ENCODE data around the gene NOP14. TPM values are rescaled to one million over a fixed set of nuclear protein-coding genes. Genes with fewer than 3 reads are reported as not detected.
"Not testable (repeated sequence)": the region's sequence is repeated elsewhere in the genome, so short reads cannot be mapped to it uniquely, and the experiment has no call there.

Gene NOP14
- total RNA-seq, 3 donors from 2014 or later: 21.2 to 33.1 (median 23.4) TPM

DNA sequence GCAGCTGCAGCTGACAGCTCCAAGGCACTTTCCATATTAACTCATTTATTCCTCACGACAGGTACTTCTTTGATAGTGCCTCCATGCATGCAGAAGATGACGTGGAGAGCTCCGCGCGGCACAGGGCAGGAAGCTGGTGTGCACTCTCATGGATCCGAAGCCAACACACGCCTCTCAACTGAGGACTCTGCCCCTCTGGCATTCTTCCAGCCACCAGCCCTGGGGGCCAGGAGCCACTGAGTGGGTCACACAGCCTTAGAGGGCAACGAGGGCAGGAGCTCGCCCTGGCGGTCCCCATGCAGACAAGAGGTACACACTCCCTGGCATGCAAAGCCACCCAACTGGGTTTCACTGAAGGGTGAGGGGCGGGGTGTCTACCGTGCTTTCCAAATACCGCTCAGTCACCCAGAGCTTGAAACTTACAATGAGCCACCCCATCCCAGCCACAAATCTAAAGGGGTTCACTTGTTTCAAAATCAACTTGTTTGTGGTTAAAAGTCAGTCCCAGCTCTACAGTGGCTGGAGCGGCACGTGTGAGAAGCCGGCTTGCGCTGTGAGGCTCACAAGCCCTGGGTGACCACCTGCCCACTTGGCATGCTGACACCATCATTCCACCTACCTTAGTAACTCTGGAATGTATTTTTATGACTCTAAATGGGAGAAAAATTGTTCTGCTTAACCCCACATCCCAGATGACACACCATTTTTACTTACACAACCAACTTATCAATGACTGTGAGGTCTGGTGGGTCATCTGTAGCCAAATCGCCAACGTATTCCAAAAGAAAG is 16.2 kb downstream of the NOP14 start:
- Histone ChIP-seq H3K4me3 (no peak overlapping the region), H3K27me3 (no peaks in the 10 kb centered on the region), H3K9me3 (no peaks in the 10 kb centered on the region), H3K4me1 (no peaks in the 10 kb centered on the region), H3K36me3 (peaks cover 7% of the 10 kb centered on the region), H3K27ac (peak overlapping the region; percentile 22 to 54)
- DNase-seq (ENCODE audit: low spot score in 2 of 2): peak in 1 of 2 donors; percentile 43
- TF ChIP-seq, protein P1, sequence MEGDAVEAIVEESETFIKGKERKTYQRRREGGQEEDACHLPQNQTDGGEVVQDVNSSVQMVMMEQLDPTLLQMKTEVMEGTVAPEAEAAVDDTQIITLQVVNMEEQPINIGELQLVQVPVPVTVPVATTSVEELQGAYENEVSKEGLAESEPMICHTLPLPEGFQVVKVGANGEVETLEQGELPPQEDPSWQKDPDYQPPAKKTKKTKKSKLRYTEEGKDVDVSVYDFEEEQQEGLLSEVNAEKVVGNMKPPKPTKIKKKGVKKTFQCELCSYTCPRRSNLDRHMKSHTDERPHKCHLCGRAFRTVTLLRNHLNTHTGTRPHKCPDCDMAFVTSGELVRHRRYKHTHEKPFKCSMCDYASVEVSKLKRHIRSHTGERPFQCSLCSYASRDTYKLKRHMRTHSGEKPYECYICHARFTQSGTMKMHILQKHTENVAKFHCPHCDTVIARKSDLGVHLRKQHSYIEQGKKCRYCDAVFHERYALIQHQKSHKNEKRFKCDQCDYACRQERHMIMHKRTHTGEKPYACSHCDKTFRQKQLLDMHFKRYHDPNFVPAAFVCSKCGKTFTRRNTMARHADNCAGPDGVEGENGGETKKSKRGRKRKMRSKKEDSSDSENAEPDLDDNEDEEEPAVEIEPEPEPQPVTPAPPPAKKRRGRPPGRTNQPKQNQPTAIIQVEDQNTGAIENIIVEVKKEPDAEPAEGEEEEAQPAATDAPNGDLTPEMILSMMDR (IDR thresholded peaks at IDR 0.05): no peak
- no peak for TF ChIP-seq POLR2AphosphoS5 (IDR thresholded peaks at IDR 0.05)
- no peak for TF ChIP-seq POLR2A (IDR thresholded peaks at IDR 0.05)
- intact Hi-C loops (cut with DNase I; ENCODE audit: low total_unique reads): no loop called here

DNA sequence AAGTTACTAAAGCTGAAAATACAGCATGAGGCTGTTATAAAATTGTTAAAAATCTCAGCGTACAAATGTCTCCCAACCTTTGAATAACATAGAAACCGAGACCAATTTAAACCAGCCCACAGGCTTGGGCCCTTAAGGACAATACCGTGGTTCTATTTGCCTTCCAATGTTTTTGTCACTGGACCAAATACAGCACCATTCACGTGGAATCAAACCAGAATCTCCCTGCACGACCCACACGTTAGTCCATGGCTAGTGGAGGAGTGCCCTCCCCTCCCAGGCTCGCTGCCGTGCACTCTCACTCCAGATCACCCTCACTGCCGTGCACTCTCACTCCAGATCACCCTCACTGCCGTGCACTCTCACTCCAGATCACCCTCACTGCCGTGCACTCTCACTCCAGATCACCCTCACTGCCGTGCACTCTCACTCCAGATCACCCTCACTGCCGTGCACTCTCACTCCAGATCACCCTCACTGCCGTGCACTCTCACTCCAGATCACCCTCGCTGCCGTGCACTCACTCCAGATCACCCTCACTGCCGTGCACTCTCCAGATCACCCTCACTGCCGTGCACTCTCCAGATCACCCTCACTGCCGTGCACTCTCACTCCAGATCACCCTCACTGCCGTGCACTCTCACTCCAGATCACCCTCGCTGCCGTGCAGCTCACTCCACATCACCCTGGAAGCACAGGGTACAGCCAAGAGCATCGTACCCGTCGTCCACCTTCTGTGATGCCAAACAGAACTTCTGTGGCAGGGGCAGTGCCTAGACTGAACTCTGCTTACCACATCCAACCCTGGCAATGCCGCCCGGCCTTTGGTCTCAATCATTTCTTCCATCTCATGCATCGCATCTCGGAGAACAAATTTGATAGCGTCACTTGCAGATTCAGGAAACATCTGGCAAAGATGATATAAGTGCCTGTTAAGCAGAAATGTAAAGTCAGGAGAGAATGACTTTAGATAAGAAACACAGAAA is 17.3 kb downstream of the NOP14 start:
- H3K4me1 ChIP-seq; DNase-seq (ENCODE audit: low spot score in 2 of 2); intact Hi-C loops (cut with DNase I; ENCODE audit: low total_unique reads); H3K36me3 ChIP-seq; H3K9me3 ChIP-seq; H3K4me3 ChIP-seq; H3K27ac ChIP-seq; H3K27me3 ChIP-seq: not testable (repeated sequence)

DNA sequence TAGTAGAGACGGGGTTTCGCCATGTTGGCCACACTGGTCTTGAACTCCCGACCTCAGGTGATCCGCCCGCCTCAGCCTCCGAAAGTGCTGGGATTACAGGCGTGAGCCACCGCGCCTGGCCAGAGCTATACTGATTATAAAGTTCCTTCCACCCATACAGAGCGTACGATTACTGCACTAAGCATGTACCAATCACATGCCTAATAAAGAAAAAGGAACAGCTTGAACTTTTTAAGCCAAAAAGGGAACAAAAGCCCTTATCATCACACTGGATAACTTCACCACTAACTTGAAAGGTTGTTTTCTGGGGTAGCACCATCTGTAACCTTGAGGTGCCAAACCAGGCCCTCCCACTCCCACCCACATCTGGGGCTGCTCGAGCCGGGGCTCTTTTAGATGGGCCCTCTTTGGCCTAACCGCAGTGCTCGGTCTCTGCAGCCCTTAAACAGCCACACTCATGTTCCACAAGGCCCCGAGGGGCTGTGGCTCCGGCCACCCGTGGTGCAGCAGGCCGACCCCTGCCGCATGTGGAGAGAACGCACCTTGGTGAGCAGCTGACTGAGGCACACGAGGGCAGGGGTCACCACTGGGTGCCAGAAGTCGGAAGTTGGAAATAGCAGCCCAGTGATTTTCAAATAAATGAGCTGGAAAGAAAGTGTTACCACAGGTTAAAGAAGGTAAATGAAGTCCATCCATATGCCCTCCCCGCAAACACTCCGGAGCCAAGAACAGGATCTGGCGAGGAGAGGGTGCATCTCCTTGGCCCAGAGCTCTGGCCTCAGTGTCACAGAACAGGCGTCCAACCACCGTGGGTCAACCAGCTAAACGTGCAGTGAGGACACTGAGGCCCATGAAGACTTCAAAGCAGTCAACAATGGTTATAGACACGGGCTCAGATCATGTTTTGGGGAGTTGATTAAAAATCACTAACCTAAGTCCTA is 18.4 kb downstream of the NOP14 start:
- Histone ChIP-seq H3K4me3 (no peak overlapping the region), H3K36me3 (no peaks in the 10 kb centered on the region), H3K4me1 (no peaks in the 10 kb centered on the region), H3K9me3 (no peaks in the 10 kb centered on the region), H3K27ac (no peak overlapping the region), H3K27me3 (no peaks in the 10 kb centered on the region)
- TF ChIP-seq POLR2A (IDR thresholded peaks at IDR 0.05): no peak
- TF ChIP-seq POLR2AphosphoS5 (IDR thresholded peaks at IDR 0.05): no peak
- TF ChIP-seq, protein P1 (IDR thresholded peaks at IDR 0.05): no peak
- no peak for DNase-seq (ENCODE audit: low spot score in 2 of 2)
- intact Hi-C loops (cut with DNase I; ENCODE audit: low total_unique reads): no loop called here

DNA sequence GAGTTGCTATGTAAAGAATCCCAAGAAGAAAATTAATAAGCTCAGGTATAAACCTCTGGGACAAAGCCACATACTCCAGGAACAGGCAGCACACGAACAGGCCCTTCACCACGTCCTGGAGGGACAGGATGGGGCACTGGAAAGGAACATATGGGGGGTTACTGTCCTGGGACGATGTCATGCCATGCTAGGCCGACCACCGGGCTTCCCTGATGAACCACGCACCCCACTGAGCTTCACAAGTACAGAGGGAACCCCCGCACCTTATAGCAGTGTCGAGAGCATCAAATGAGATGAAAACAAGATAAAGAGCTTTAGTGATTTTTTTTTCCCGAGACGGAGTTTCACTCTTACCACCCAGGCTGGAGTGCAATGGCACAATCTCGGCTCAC is 19.1 kb downstream of the NOP14 start:
- no peak overlapping the region for H3K4me3 ChIP-seq
- H3K27ac ChIP-seq: no peak overlapping the region
- H3K36me3 ChIP-seq: no peaks in the 10 kb centered on the region
- intact Hi-C loops (cut with DNase I; ENCODE audit: low total_unique reads): no loop called here
- TF ChIP-seq POLR2A (IDR thresholded peaks at IDR 0.05): no peak
- H3K9me3 ChIP-seq: no peaks in the 10 kb centered on the region
- no peak for DNase-seq (ENCODE audit: low spot score in 2 of 2)
- H3K4me1 ChIP-seq: no peaks in the 10 kb centered on the region
- no peaks in the 10 kb centered on the region for H3K27me3 ChIP-seq

DNA sequence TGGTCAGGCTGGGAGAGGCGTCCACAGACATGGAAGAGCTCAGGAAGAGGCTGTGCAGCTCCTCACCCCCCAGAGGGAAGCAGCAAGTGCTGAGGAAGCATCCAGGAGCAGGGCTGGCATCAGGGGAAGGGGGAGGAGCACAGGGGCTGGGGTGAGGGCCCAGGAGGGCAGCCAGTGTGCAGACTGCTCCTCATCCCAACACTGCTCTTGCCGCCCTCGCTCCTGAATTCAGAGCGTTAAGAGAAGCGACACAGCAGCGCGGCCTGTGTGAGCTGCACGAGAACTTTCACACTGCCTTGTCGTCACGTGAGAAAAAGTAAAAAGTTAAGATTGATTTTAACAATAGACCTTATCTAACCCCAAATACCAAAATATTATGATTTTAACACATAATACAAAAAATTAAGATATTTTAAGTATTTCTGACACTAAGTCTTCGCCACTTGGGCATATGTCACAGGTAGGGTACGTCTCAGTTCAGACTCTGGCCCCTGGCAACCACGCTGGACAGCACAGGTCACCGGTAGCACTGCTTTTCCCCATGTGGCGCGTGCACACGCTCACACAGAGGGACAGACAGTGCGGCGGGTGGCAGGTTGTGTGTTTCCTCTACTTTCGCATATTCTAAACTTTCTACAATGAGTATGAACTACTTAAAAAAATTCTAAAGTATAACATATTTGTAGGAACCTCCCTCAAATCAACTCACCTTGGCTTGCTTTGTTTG is 19.7 kb downstream of the NOP14 start:
- intact Hi-C loops (cut with DNase I; ENCODE audit: low total_unique reads): no loop called here
- TF ChIP-seq POLR2A (IDR thresholded peaks at IDR 0.05) (no peak), POLR2AphosphoS5 (IDR thresholded peaks at IDR 0.05) (no peak)
- TF ChIP-seq, protein P1 (IDR thresholded peaks at IDR 0.05): no peak
- H3K9me3 ChIP-seq: no peaks in the 10 kb centered on the region
- H3K4me3 ChIP-seq: no peak overlapping the region
- peak in 1 of 2 donors; percentile 46 for DNase-seq (ENCODE audit: low spot score in 2 of 2)
- H3K27ac ChIP-seq: no peak overlapping the region
- no peaks in the 10 kb centered on the region for H3K4me1 ChIP-seq
- H3K36me3 ChIP-seq: no peaks in the 10 kb centered on the region
- H3K27me3 ChIP-seq: no peaks in the 10 kb centered on the region

Measured in breast epithelium (tissue), 4 donors.